Psoas muscle (tissue), 8 donors: ENCODE results near the gene U2AF2. TPM values are rescaled to one million over a fixed set of nuclear protein-coding genes. Genes with fewer than 3 reads are reported as not detected.
A peak's percentile ranks its signal among the peaks of the same experiment; 100 is the strongest.

Experiments
- ATAC-seq, 4 donors: fragments of 200-7000 bp; cut with Tn5 transposase; one replicate each; pipeline ENCODE4 v1.9.1; 2020; ENCODE audit warnings: moderate library complexity in 3 of 4, mild to moderate bottlenecking in 2 of 4
- DNase-seq, 2 donors: peaks; one replicate each; pipeline ENCODE4 v3.0.0-alpha.2; 2020
- H3K27ac ChIP-seq: fragments of 200-600 bp; one replicate; pipeline ENCODE4 v1.8.0; 2022
- H3K27me3 ChIP-seq, 3 donors: fragments of 200-600 bp in 1 of 3; one replicate each; pipeline versions ENCODE4 v1.6.1 to v1.8.0; 2013 to 2022; ENCODE audit warnings: low read length in 2 of 3, mild to moderate bottlenecking in 2 of 3, moderate library complexity in 1 of 3; ENCODE audit not compliant: insufficient read depth in 3 of 3
- H3K36me3 ChIP-seq, 2 donors: fragments of 200-600 bp in 1 of 2; one replicate each; pipeline versions ENCODE4 v1.6.1 to v1.8.0; 2013 to 2022; ENCODE audit warnings: low read depth in 1 of 2, mild to moderate bottlenecking in 1 of 2, moderate library complexity in 1 of 2; ENCODE audit not compliant: insufficient read depth in 1 of 2
- H3K4me1 ChIP-seq: fragments of 200-600 bp; one replicate; pipeline ENCODE4 v1.8.0; 2022
- H3K4me3 ChIP-seq: fragments of 200-600 bp; one replicate; pipeline ENCODE4 v1.8.0; 2022; ENCODE audit warnings: mild to moderate bottlenecking
- H3K9me3 ChIP-seq: fragments of 200-600 bp; one replicate; pipeline ENCODE4 v1.8.0; 2022
- WGBS, 3 donors: extraction: QIAGEN DNeasy Blood & Tissue Kit; methylation state at CpG; one replicate each; pipeline versions ENCODE4 v1.1.6 to v1.1.7; 2013; 5-methylcytosine and 5-hydroxymethylcytosine counted together
- intact Hi-C, 2 donors: fragments of 100-400 bp; cut with DNase I; formaldehyde crosslinking; loops; one replicate each; pipeline versions ENCODE4 v1.11.0 to v1.14.2; 2022
- polyA plus RNA-seq, 3 donors: library from polyadenylated mRNA; stranded (reverse); fragments of 200-250 nt; gene quantifications; one replicate each; pipeline ENCODE4 v1.2.3, GENCODE V29; 2013
- total RNA-seq, 4 donors: library from RNA; stranded (reverse); fragmentation: NEBNext Ultra II Directional in 2 of 4; extraction: Animal tissue kit (Norgen Biotek cat#: 25700) in 2 of 4; gene quantifications; one replicate each; pipeline versions ENCODE4 v1.2.1 to v1.2.4, GENCODE V29; 2021 to 2023
- TF ChIP-seq, protein P1 (sequence below): fragments of 200-600 bp; IDR thresholded peaks from one replicate; pipeline ENCODE4 v1.8.0; 2022; ENCODE audit warnings: antibody characterized with exemption
- donor health status: healthy with polysubstance abuse.
- donor health status: DM: no; HTN: no; CAD: no; lungs with moderate emphysema.
- donor health status: Bipolar disorder and iron deficiency.
- donor health status: healthy.
- donor health status: DM: yes; HTN: yes; CAD: no.
- donor health status: DM: no; HTN: no; CAD: no.
- donor health status: DM: no; HTN: no; CAD: no.
- donor health status: DM: yes; HTN: yes; CAD: no.

The U2AF2 gene
- total and polyA plus RNA-seq, 7 donors = 54.1 to 116 (median 72.6) TPM

DNA sequence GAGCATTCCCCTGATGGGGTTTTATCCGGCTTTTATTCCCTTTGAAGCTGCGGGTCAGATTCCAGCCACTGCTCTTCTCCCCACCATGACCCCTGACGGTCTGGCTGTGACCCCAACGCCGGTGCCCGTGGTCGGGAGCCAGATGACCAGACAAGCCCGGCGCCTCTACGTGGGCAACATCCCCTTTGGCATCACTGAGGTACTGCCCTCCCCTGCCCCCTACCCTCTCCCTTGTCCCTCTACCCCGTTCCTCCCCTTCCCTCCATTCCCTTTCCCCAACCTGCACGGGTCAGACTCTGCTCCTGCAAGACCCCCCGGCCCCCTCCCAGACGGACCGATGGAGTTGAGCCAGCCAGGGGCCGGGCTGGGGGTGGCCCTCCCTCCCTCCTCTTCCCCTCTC lies 6.2 kb downstream of the U2AF2 start:
- WGBS, 3 donors = 49 to 78% (median 61%) methylated on average over 16 of the region's 16 CpGs
- H3K4me3 ChIP-seq = no peak overlapping the region
- DNase-seq (peak in 1 of 2 donors; percentile 44), ATAC-seq (no peak)
- no peak overlapping the region for H3K27ac ChIP-seq
- intact Hi-C loops = no loop called here
- TF ChIP-seq, protein P1, sequence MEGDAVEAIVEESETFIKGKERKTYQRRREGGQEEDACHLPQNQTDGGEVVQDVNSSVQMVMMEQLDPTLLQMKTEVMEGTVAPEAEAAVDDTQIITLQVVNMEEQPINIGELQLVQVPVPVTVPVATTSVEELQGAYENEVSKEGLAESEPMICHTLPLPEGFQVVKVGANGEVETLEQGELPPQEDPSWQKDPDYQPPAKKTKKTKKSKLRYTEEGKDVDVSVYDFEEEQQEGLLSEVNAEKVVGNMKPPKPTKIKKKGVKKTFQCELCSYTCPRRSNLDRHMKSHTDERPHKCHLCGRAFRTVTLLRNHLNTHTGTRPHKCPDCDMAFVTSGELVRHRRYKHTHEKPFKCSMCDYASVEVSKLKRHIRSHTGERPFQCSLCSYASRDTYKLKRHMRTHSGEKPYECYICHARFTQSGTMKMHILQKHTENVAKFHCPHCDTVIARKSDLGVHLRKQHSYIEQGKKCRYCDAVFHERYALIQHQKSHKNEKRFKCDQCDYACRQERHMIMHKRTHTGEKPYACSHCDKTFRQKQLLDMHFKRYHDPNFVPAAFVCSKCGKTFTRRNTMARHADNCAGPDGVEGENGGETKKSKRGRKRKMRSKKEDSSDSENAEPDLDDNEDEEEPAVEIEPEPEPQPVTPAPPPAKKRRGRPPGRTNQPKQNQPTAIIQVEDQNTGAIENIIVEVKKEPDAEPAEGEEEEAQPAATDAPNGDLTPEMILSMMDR = no peak
- peaks cover 9 to 64% of the 10 kb centered on the region in 2 donors for H3K36me3 ChIP-seq
- H3K9me3 ChIP-seq = no peaks in the 10 kb centered on the region
- peaks cover 34% of the 10 kb centered on the region for H3K4me1 ChIP-seq
- H3K27me3 ChIP-seq = no peaks in the 10 kb centered on the region

DNA sequence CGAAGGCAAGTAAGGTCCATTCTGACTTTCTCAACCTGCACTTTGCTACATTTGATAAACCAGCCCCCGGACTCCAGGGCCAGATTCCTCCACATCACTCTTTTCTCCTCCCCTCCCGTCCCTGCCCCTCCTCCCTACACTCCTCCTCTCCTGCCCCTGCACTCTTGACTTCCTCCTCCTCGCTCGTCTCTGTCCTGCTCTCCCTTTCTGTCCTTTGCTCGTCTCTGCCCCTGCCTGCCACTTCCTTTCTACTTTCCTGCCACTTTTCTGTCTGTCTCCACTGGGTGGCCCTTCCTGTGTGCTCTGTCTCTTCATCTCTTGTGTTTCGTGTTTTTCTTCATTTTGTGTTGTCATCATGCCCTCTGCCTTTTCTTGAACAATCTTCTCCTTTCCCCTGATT lies 7.0 kb downstream of the U2AF2 start:
- H3K27ac ChIP-seq = no peak overlapping the region
- H3K27me3 ChIP-seq = no peaks in the 10 kb centered on the region
- 70 to 73% (median 72%) methylated on average over 7 of the region's 7 CpGs for WGBS, 3 donors
- DNase-seq = no peak
- no peaks in the 10 kb centered on the region for H3K9me3 ChIP-seq
- peaks cover 9 to 72% of the 10 kb centered on the region in 2 donors for H3K36me3 ChIP-seq
- TF ChIP-seq, protein P1 = no peak
- H3K4me3 ChIP-seq = no peak overlapping the region
- no peak for ATAC-seq
- intact Hi-C loops = no loop called here
- H3K4me1 ChIP-seq = peaks cover 25% of the 10 kb centered on the region

DNA sequence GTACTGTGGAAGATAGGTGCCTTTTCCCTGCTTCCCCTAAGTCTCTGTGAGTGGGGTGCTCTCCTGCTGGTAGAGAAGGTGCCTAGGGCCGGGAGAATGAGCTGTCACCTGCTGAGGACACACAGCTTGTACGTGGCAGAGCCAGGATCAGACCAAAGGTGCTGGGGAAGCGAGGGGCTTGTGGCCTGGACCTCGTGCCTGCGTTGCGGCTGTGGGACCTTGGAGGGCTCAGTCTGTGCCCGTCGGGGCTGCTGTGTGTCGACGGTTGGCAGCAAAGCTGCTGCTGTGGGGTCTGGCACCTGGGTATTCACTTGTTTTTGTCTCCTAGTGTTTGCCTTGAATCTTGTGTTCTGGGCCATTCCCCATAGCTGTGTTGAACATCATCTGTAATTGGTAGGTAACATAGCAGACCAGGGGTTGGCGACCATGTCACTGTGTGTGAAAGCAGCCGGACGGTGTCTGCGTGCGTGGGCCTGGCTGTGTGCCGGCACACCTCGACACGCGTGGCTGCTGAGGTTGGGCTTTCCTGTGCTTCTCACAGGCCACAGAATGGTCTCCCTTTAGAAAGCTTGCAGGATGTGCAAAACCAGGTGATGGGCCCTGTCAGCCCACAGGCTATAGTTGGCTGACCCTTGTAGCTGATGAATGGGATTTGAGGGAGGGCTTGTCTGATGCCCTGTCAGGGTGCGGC lies 9.2 kb downstream of the U2AF2 start:
- intact Hi-C loops = no loop called here
- WGBS, 3 donors = 86 to 90% (median 88%) methylated on average over 20 of the region's 20 CpGs
- H3K9me3 ChIP-seq = no peaks in the 10 kb centered on the region
- ATAC-seq (no peak), DNase-seq (no peak)
- no peak overlapping the region for H3K4me3 ChIP-seq
- no peak overlapping the region for H3K27ac ChIP-seq
- H3K36me3 ChIP-seq = peaks cover 9 to 89% of the 10 kb centered on the region in 2 donors
- H3K27me3 ChIP-seq = no peaks in the 10 kb centered on the region
- TF ChIP-seq, protein P1 = no peak
- H3K4me1 ChIP-seq = peaks cover 4% of the 10 kb centered on the region

DNA sequence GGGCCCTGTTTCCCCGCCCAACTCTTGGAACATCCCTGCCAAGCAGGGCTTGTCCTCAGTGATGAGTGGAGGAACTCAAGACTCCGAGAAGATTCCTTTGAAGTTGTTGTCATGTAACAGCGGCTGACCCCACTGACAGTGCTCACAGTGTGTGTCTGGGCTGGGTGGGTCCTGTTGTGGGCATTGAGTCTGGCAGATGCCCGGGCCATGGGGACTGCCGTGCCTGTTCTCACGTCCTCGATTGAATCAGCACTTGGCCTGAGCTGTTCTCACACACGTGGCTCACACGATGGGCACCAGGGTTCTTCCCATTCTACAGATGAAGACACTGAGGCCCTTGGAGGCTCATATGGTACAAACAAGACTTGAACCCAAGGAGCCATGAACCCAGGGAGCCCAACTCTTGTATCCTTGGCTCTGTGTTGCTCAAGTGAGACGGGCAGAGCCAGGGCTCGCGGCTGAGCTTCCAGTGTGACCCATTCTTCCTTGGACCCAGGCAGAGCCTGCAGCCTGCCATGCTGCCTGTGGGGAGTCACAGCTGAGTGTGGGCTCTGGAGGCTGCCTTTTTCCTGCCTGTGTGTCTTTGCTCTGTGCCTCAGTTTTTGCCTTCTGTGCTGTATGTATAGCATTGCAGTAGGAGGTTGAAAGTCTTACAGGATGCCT lies 11.6 kb downstream of the U2AF2 start:
- Histone ChIP-seq H3K27ac (no peak overlapping the region), H3K9me3 (no peaks in the 10 kb centered on the region), H3K27me3 (no peaks in the 10 kb centered on the region), H3K36me3 (peaks cover 12 to 90% of the 10 kb centered on the region in 2 donors), H3K4me1 (no peaks in the 10 kb centered on the region), H3K4me3 (no peak overlapping the region)
- intact Hi-C loops = no loop called here
- 78 to 86% (median 81%) methylated on average over 12 of the region's 12 CpGs for WGBS, 3 donors
- DNase-seq (no peak), ATAC-seq (no peak)
- TF ChIP-seq, protein P1 = no peak
